Mucosa of rectum (tissue), 2 donors: ENCODE measurements around the gene RIOK1.

ENCODE experiments used
- H3K27ac ChIP-seq, 2 donors: one replicate each; pipeline ENCODE4 v1.7.0; 2013; ENCODE audit warnings: inconsistent platforms in 2 of 2, low read depth in 2 of 2, low read length in 2 of 2
- H3K27me3 ChIP-seq, 2 donors: one replicate each; pipeline ENCODE4 v1.7.0; 2013; ENCODE audit warnings: low read length in 2 of 2; ENCODE audit not compliant: control insufficient read depth in 2 of 2, insufficient read depth in 2 of 2
- H3K36me3 ChIP-seq, 2 donors: one replicate each; pipeline ENCODE4 v1.7.0; 2013; ENCODE audit warnings: low read length in 2 of 2; ENCODE audit not compliant: control insufficient read depth in 2 of 2, insufficient read depth in 2 of 2
- H3K4me1 ChIP-seq, 2 donors: one replicate each; pipeline ENCODE4 v1.7.0; 2013; ENCODE audit warnings: low read length in 2 of 2, mild to moderate bottlenecking in 1 of 2; ENCODE audit not compliant: control insufficient read depth in 2 of 2, insufficient read depth in 2 of 2
- H3K4me3 ChIP-seq, 2 donors: one replicate each; pipeline ENCODE4 v1.7.0; 2013; ENCODE audit warnings: low read length in 2 of 2
- H3K9ac ChIP-seq, 2 donors: one replicate each; pipeline ENCODE4 v1.7.0; 2013; ENCODE audit warnings: low read length in 2 of 2, low read depth in 1 of 2, mild to moderate bottlenecking in 1 of 2
- H3K9me3 ChIP-seq, 2 donors: one replicate each; pipeline ENCODE4 v1.7.0; 2013; ENCODE audit warnings: low read length in 2 of 2; ENCODE audit not compliant: control insufficient read depth in 2 of 2
- donor health status: healthy.
- donor health status: Normal muscosa, but diverticular disease.

The RIOK1 gene

DNA sequence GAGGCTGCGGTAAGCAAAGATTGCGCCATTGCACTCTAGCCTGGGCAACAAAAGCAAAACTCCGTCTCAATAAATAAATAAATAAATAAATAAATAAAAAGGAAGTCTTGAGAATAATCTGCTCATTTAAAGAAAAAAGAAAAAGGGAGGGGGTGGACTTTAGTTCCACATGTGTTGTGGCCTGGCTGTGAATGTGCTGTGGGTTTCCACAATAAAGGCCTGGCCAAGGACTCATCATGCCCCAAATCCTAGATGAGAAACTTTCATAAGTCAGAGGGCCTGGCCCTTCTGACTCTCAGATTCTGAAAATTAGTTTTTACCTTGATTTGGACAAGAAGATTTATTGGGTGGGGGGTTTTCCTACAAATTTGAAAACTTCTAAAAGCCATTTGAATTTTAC is 48.4 kb downstream of the RIOK1 start:
- Histone ChIP-seq H3K4me1 (no peaks in the 10 kb centered on the region), H3K4me3 (no peak overlapping the region), H3K27ac (no peak overlapping the region), H3K36me3 (no peaks in the 10 kb centered on the region), H3K9me3 (no peaks in the 10 kb centered on the region), H3K9ac (no peak overlapping the region), H3K27me3 (no peaks in the 10 kb centered on the region)

DNA sequence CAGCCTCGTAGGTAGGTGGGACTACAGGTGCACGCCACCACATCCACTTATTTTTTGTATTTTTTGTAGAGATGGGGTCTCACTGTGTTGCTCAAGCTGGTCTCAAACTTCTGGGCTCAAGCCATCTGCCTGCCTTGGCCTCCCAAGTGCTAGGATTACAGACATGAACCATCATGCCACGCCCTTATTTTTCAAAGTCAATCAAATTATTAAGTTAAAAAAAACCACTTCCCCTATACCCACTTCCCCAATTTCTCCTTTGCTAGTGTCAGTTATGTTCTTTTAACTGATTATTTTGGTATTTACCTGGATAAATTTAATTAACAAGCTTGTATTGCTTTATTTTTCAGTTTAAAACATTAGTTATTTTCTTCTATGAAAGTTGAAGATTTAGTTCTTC is 49.6 kb downstream of the RIOK1 start:
- H3K4me3 ChIP-seq = no peak overlapping the region
- no peak overlapping the region for H3K27ac ChIP-seq
- H3K27me3 ChIP-seq = no peaks in the 10 kb centered on the region
- no peaks in the 10 kb centered on the region for H3K4me1 ChIP-seq
- H3K9ac ChIP-seq = no peak overlapping the region
- H3K9me3 ChIP-seq = no peaks in the 10 kb centered on the region
- no peaks in the 10 kb centered on the region for H3K36me3 ChIP-seq

DNA sequence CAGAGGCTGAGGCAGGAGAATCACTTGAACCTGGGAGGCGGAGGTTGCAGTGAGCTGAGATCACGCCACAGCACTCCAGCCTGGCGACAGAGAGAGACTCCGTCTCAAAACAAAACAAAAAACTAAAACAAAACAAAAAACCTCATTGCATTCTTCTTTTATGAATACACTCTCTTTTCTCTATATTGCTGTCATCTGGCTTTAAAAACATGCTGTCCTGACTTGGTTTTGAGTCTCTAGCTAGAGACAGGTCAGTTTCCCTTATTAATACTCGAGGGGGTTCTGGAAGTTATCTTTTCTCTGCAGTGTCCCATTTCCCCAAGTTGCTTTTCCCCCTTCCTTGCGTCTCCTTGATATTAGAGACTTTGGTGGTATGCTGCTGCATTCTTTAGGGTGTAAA is 50.9 kb downstream of the RIOK1 start:
- Histone ChIP-seq H3K27ac (no peak overlapping the region), H3K4me3 (no peak overlapping the region), H3K27me3 (no peaks in the 10 kb centered on the region)

DNA sequence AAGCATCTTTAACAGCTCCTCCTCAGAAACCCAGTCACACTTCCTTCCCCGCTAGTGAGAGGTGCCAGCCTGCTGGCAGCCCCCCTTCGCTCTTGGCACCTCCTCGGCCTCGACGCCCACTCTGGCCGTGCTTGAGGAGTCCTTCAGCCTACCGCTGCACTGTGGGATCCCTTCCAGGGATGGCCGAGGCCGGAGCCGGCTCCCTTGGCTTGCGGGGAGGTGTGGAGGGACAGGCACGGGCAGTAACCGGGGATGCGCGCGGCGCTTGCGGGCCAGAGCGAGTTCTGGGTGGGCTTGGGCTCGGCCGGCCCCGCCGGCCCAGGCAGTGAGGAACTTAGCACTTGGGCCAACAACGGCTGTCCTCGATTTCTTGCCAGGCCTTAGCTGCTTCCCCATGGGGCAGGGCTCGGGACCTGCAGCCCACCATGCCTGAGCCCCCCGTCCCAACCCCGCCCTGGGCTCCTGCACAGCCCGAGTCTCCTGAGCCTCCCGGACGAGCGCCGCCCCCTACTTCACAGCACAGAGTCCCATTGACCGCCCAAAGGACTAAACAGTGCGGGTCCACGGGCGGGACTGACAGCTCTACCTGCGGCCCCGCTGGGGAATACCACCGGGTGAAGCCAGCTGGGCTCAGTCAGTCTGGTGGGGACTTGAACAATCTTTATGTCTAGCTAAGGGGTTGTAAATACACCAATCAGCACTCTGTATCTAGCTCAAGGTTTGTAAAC is 51.6 kb downstream of the RIOK1 start:
- H3K9me3 ChIP-seq = no peaks in the 10 kb centered on the region
- no peaks in the 10 kb centered on the region for H3K4me1 ChIP-seq
- H3K36me3 ChIP-seq = no peaks in the 10 kb centered on the region
- H3K9ac ChIP-seq = no peak overlapping the region
- H3K27ac ChIP-seq = no peak overlapping the region
- no peaks in the 10 kb centered on the region for H3K27me3 ChIP-seq
- no peak overlapping the region for H3K4me3 ChIP-seq

More for the DNA sequence above, 50.9 kb downstream of the RIOK1 start:
- no peaks in the 10 kb centered on the region for H3K9me3 ChIP-seq
- H3K9ac ChIP-seq = no peak overlapping the region
- no peaks in the 10 kb centered on the region for H3K4me1 ChIP-seq
- no peaks in the 10 kb centered on the region for H3K36me3 ChIP-seq

DNA sequence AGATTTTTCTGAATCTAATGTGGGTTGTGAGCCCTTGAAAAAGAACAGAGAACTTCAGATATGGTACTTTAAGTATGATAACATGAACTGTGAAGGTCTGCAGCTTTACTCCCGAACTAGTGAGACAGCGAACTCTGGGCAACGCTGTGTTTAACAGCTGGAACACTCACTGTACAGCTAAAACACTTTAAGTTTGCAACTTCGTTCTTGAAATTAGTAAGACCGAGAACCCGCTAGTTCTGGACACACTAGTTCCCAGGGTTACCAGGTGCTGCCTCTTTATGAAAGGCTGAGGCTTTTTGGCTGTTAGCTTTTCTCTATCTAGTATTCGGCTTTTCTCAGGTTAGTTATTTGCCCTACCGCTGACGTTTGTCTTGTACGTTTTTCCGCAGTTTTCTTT is 52.9 kb downstream of the RIOK1 start:
- H3K9ac ChIP-seq = no peak overlapping the region
- H3K9me3 ChIP-seq = no peaks in the 10 kb centered on the region
- H3K36me3 ChIP-seq = no peaks in the 10 kb centered on the region
- no peaks in the 10 kb centered on the region for H3K27me3 ChIP-seq
- no peaks in the 10 kb centered on the region for H3K4me1 ChIP-seq
- no peak overlapping the region for H3K27ac ChIP-seq
- no peak overlapping the region for H3K4me3 ChIP-seq

DNA sequence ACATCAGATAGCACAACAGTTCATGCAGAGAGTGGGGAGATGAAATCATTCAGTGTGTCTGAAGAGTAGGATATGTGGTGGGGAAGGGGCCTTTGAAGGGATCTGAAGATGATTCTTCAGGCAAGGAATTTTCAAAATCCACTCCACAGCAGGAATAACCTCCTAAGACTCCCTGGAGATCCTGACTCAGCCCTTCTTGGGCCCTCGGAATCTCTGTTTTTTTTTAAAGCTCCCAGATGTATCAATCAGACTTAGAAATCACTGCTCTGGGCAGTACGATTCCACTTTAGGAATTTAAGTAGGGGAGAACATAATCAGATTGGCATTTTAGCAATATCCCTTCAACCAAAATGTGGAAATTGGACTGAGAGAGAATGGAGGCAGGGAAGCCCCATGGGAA is 55.5 kb downstream of the RIOK1 start:
- Histone ChIP-seq H3K9me3 (no peaks in the 10 kb centered on the region), H3K36me3 (no peaks in the 10 kb centered on the region), H3K27me3 (no peaks in the 10 kb centered on the region), H3K4me1 (no peaks in the 10 kb centered on the region), H3K9ac (no peak overlapping the region), H3K4me3 (no peak overlapping the region), H3K27ac (no peak overlapping the region)

DNA sequence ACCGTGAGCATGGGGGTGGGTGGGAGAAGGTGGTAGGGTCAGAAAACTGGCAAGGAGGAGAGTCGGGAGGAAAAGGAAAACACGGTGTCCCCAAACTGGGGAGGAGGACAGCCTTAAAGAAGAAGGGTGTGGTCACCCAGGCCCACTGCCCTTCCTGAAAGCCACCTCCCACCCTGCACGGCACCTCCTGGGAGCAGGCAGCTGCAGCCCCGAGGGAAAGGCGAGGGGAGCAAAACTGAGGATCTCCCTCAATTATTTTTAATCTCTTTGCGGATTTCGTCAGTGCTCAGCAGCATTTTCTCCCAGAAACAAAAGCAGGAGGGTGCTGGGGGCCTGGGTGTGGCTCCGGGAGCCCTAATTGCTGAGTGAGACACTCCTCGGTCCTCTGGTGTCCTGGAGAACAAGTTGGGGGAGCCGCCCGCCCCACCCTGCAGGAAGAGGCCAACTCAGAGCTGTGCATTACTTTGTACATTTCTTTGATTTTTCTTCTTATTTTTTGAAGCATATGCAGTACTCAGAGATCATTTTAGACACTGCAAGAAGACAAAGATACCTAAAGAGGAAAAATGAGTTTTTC is 56.4 kb downstream of the RIOK1 start:
- no peaks in the 10 kb centered on the region for H3K9me3 ChIP-seq
- H3K36me3 ChIP-seq = no peaks in the 10 kb centered on the region
- H3K27me3 ChIP-seq = no peaks in the 10 kb centered on the region
- no peak overlapping the region for H3K9ac ChIP-seq
- H3K4me1 ChIP-seq = no peaks in the 10 kb centered on the region
- no peak overlapping the region for H3K4me3 ChIP-seq
- H3K27ac ChIP-seq = no peak overlapping the region

DNA sequence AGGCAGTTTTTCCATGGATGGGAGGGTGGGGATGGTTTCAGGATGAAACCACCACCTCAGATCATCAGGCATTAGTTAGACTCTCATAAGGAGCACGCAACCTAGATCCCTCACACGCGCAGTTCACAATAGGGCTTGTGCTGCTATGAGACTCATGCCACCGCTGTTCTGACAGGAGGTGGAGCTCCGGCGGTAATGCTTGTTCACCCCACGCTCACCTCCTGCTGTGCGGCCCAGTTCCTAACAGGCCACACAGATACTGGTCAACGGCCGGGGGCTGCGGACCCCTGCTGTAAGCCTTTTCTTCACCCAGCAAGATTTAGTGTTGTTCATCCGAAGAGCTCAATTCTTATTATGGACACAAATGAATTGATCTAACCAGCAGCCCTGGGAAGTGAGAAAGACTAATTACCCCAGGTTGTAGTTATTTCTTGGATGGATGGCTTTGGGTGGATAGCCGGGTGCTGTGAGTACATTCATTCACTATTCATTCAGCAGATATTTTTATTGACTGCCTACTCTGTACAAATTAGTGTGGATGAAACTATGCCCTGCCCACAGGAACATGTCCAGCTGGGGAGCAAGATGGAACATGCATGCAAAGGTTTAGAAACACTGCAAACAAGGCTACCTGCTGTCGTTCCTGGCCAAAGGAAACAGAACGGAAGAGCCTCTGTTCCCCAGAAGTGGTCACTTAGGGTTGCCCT is 57.2 kb downstream of the RIOK1 start:
- no peaks in the 10 kb centered on the region for H3K36me3 ChIP-seq
- no peaks in the 10 kb centered on the region for H3K9me3 ChIP-seq
- no peak overlapping the region for H3K4me3 ChIP-seq
- H3K27ac ChIP-seq = no peak overlapping the region
- no peak overlapping the region for H3K9ac ChIP-seq
- no peaks in the 10 kb centered on the region for H3K4me1 ChIP-seq
- no peaks in the 10 kb centered on the region for H3K27me3 ChIP-seq

DNA sequence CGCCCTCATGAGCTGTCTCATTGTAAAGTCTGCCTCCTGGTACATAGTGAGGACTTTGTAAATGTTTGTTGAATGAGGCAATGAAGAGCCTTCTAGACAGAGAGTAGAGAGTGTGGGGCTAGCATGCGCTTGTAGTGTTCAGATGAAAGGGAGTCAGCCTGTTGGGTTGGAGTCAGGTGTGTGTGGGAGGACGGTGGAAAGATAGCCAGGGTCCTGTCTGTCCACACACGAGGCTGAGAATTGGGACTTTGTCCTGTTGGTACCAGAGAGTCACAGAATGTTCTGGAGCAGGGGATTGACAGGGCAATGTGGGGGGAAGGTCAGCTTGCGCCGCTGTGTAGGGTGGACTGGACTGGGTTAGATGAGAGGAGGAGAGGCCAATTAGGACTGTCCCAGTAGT is 58.6 kb downstream of the RIOK1 start:
- no peaks in the 10 kb centered on the region for H3K27me3 ChIP-seq
- H3K4me3 ChIP-seq = no peak overlapping the region

DNA sequence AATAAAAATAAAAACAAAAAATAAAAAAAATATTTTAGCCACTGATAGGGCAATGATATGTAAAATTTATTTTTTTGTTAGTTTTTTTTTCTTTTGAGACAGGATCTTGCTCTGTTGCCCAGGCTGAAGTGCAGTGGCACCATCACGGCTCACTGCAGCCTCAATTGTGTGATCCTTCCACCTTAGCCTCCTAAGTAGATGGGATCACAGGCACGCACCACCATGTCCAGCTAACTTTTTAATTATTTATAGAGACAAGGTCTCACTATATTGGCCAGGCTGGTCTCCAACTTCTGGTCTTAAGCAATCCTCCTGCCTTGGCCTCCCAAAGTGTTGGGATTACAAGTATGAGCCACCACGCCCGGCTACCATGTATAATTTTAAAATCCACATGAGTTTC is 59.4 kb downstream of the RIOK1 start:
- Histone ChIP-seq H3K4me1 (no peaks in the 10 kb centered on the region), H3K9ac (no peak overlapping the region), H3K4me3 (no peak overlapping the region)

More for the DNA sequence above, 58.6 kb downstream of the RIOK1 start:
- Histone ChIP-seq H3K36me3 (no peaks in the 10 kb centered on the region), H3K4me1 (no peaks in the 10 kb centered on the region), H3K9me3 (no peaks in the 10 kb centered on the region), H3K27ac (no peak overlapping the region), H3K9ac (no peak overlapping the region)

More for the DNA sequence above, 59.4 kb downstream of the RIOK1 start:
- Histone ChIP-seq H3K27ac (no peak overlapping the region), H3K36me3 (no peaks in the 10 kb centered on the region), H3K9me3 (no peaks in the 10 kb centered on the region), H3K27me3 (no peaks in the 10 kb centered on the region)
